GM19395 (cell line): Measurements from ENCODE around the gene SELENOV.

Source experiments
- ATAC-seq: cut with Tn5 transposase; IDR thresholded peaks from one replicate; pipeline ENCODE4 v1.9.1; 2021; ENCODE audit warnings: mild to moderate bottlenecking, moderate library complexity; ENCODE audit not compliant: unreplicated experiment

The SELENOV gene

DNA sequence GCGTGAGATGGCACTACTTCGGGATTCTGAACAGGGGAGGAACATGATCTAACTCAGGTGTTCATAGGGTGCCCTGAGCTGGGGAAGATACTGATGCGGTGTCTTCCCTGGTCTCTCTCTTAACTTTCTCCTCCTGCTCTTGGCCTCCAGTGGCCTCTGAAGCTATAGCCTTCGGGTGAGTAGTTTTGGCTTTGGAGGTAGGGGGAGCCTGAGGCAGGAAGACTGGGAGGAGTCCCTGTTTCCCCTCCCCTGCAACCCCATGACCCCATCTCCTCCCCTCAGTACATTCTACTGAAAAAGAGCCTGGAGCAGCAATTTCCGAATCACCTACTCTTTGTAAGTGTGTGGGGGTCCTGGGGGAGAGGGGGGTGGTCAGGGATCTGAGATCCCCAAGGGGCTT lies 3.5 kb downstream of the SELENOV start:
- no peak for ATAC-seq

DNA sequence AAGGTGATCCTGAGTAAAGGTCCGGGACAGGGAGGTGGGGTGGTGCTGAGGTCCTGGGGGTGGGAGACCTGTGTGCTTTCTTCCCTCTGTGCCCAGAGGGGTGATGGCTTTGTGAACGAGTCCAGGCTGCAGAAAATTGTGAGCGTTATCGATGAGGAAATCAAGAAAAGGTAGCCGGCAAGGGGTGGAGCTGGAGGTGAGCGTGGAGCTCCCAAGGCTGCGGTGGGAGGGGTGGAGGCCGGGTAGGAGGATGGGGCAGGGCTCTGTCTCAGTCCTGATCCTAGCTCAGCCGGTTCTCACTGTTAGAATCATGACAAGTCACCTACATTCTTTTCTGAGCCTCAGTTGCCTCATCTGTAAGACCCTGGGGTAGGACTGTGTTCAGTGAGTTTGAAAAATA lies 4.0 kb downstream of the SELENOV start:
- no peak for ATAC-seq

DNA sequence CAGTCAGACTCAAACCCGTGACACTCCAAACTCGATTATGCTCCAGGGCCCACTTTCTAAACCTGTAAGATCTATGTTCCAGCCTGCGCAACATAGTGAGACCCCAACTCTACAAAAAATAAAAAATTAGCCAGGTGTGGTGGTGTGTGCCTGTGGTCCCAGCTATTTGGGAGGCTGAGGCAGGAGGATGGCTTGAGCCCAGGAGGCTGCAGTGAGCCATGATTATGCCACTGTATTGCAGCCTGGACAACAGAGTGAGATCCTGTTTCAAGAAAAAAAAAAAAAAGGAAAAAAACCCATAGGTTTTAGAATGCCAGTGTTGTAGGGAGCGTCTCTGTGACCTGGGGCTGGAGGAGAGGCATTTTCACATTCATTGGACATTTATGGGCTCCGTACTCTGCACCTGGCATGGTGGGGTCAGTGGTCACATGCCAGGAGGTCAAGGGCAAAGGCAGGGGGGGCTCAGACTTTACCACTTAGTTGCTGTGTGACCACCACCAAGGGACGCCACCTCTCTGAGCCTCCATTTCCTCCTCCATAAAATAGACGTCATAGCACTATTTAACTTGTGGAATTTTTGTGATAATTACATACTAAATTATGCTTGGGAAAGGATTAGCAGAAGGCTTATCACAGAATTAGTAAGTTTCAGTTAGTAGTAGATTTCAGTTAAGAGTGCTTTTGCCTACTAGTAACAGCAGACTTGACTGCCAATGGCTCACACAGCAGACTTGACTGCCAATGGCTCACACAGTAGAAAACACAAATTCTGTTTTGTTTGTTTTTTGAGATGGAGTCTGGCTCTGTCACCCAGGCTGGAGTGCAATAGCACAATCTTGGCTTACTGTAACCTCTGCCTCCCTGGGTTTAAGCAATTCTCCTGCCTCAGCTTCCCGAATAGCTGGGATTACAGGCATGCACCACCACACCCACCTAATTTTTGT lies 5.9 kb downstream of the SELENOV start:
- no peak for ATAC-seq

DNA sequence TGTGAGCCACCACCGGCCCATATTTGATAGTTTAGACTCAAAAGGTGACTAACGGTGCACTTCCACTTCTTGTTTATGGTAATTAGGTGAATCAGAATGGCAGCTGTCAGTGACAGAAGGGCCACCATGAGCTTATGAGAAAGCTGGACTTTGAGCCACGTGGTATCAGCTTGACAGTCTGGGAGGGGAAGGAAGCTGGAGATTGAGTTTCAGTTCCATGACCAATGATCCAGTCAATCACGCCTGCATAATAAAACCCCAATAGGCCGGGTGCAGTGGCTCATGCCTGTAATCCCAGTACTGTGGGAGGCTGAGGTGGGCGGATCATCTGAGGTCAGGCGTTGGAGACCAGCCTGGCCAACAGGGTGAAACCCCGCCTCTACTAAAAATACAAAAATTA lies 9.6 kb downstream of the SELENOV start:
- ATAC-seq: no peak

DNA sequence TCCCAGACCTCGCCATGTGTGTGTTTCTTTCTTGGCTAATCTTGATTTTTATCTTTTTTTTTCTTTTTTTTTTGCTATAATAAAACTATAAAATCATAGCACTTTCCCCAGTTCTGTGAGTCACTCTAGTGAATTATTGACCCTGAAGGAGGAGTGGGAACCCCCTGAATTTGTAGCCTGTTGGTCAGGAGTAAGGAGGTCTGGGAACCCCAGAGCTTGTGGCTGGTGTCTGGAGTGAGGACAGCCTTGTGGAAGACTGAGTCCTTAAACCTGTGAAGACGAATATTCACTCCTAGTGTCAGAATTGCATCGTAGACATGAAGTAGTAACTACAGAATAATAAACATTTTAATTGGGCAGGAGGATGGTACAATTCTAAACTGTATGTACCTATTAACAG lies 10.3 kb downstream of the SELENOV start:
- no peak for ATAC-seq

DNA sequence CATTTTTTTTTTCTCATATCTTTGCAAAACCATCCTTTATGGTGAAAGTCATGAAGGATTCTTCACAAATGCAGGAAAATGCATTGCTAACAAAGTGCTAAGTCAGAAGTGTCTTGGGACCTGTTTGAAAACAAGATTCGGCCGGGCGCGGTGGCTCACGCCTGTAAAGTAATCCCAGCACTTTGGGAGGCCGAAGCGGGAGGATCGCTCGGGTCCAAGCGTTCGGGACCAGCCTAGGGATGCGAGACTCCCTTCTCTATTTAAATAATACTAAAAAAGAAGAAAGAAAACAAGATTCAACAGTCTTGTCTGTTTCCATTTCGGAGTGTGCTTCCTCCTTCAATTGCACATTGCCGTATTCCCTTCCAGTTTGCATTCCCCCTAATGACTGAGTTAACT lies 16.9 kb downstream of the SELENOV start:
- ATAC-seq: no peak

DNA sequence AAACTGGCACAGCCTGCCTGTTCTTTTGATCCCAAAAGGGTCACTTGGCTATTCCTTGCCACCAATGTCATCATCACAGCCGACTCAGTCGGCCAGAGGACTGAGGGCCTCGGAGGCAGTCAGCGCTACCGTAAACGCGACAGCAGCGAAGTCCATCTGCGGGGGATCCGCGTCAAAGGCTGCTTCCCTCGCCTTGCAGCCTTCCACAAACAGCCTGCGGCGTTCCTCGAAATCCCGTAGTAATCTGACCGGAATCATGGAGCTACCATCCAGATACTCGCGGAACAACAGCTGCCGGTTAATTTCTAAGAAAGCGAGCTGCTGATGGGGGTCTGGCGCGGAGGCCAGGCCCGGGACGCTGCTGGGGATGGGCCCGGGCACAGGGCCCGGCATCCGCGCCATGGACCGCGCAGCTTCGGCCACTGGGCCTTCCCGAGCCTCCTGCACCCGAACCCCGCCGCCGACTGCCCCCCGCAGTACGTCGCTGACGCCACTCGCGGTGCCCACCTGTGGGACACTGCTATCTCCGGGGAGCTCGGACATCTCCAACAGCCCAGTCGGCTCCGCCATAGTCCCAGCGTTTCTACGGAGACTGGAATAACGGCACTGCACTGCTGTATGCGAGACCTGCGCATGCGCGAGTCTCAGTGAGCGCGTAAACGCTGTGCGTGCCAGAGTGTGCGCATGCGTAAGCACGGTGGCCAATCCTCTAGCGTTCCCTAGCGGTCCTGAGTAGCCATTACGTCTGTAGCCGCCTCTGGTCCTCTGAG lies 17.5 kb downstream of the SELENOV start, which contains the start of gene EID2B:
EID2B (minus strand) TSS at position 620 of the 770 bp plus-strand sequence; CDS start at position 570, 50 bp downstream.
- ATAC-seq: peak; percentile 83

DNA sequence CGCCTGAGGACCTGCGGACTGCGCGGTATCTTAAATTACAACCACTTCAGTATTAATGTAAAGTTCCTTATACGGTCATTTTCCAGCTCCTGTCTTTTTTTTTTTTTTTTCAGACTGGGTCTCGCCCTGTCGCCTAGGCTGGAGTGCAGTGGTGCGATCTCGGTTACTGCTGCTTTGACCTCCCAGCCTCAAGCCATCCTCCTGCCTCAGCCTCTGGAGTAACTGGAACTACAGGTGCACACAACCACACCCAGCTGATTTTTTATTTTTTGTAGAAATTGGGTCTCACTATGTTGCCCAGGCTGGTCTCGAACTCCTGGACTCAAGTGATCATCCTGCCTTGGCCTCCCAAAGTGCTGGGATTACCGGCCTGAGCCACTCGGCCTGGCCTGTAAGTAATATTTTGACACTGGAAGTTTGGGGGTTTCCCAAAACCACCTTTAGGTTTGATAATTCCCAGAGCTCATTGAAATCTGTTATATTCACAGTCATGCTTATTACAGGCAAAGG lies 18.1 kb downstream of the SELENOV start:
- peak; percentile 13 for ATAC-seq

DNA sequence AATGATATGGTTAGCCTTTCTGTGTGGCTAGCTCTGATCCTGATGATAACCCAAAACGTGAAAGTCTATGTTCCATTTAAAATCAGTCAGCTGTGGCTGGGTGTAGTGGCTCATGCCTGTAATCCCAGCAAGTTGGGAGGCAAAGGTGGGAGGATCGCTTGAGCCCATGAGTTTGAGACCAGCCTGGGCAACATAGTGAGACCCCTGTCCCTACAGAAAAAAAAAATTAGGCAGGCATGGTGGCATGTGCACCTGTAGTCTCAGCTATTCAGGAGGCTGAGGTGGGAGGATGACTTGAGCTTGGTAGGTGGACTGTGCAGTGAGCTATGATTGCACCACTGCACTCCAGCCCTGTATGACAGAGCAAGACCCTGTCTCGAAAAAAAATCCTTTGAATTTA lies 18.9 kb downstream of the SELENOV start:
- no peak for ATAC-seq

DNA sequence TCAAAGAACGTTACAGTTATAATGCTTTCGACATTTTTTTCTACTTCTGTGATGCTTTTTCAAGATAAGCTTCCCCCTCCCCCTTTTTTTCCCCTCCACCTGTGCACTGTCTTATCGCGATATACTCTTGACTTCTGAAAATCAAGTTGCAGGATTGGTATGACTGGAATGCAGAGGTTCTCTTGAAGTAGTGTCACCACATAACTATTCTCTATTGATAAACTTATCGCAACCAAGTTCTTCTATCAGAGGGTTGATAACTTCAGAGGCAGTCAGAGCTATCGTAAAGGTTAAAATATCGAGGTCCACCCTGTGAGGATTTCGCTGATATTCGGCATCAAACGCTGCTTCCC lies 24.2 kb downstream of the SELENOV start:
- ATAC-seq: no peak

DNA sequence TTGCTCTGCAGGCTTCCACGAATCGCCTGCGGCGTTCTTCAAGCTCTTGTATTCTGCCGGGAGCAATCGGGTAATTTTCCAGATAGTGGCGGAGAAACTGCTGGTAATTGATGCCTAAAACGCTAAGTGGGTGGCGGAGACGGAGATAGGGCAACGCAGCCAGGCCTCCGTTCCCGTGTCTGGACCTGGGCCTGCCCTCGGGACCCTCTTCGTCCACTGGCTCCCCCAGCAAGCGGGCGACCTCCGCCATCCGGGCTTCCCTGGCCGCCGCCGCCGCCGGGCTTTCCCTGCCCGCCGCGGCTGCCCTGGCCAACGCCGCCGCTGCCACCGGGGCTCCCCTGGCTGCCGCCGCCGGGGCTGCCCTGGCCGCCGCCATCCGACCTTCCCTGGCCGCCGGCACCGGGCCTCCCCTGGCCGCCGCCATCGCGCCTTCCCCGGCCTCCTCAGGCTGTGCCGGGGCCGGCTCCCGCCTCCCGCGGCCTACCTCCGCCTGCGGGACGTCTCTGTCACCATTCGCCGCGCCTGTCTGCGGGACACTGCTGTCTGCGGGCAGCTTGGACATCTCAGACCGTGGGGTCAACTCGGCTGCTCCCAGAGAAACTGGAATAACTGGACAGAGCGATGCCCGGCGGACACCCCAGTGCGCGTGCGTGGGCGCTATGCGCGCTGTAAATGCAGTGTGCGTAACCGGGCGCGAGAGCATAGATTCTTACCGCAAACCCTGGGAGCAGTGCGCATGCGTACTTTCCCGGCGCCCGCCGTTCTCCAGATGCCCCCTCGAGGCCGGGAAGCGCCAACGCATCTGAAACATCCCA lies 24.8 kb downstream of the SELENOV start, which contains the start of gene EID2:
EID2 (minus strand) TSS at position 644 of the 815 bp plus-strand sequence; CDS start at position 562, 82 bp downstream.
- ATAC-seq: peak; percentile 86

DNA sequence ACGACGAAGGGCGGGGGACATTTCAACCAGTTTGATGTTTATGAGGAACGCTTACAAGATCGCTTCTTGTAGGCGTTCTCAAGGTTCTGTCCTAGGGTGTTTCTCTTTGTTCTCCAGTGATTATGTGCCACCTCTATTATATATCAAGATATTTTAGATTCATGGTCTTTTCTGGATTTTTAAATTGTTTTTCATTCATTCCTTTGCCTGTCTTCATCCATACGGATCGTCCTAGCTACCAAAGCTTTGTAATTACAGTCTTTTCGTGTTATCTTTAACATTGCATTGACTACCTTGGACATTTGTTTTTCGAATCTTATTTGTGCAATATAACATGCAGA lies 25.4 kb downstream of the SELENOV start:
- no peak for ATAC-seq

DNA sequence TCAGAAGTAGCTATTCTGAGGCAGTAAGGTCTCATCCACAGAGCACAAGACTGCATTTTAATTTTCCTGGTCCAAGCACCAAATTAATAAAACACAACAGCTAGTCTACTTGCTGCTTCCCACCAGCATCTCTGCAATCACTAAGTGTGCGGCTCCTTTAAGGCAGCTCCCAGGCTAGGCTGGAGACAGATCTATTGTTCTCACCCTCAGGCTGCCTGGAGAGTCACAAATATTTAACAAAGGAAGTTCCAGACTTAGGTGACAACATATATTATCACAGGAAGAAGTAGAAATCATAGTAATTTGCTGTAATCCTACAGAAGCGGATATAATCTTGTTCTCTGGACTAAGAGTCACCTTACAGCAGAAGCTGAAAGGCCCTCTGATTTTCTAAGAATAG lies 27.3 kb downstream of the SELENOV start:
- no peak for ATAC-seq

DNA sequence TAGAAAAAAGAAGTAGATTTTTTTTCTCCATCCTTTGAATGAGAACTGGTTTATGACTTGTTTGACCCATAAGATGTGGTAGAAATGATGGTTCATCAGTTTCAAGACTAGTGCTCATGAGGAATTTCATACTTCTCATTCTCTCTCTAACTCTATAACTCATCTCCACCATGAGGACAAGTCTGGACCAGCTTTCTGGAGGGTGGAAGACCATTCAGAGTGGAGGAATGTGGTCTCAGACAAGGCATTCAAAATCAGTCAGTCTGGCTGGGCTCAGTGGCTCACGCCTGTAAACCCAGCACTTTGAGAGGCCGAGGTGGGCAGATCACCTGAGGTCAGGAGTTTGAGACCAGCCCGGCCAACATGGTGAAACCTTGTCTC lies 28.5 kb downstream of the SELENOV start:
- no peak for ATAC-seq

DNA sequence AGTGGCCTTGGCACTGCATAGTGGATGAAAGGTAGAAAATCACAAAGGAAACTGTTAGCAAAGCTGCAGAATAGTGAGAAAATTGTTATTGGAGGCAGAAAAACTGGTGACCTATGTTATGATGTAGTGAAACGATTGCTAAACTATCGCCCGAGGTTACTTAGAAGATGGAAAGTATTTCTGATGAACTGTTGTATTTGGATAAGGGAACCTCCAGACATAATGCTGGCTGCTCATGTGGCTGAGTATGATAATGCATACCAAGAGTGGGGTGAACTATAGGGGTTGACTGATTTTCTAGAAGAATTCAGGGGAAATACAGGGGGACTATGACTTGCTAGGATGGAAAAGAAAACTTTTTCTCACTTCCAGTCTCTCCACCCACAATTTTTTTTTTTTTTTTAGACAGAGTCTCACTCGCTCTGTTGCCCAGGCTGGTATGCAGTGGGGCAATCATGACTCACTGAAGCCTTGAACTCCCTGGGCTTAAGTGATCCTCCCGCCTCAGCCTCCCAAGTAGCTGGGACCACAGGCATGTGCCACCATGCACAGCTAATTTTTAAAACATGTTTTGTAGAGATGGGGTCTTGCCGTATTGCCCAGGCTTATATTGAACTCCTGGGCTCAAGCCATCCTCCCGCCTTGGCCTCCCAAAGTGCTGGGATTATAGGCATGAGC lies 29.4 kb downstream of the SELENOV start:
- no peak for ATAC-seq

DNA sequence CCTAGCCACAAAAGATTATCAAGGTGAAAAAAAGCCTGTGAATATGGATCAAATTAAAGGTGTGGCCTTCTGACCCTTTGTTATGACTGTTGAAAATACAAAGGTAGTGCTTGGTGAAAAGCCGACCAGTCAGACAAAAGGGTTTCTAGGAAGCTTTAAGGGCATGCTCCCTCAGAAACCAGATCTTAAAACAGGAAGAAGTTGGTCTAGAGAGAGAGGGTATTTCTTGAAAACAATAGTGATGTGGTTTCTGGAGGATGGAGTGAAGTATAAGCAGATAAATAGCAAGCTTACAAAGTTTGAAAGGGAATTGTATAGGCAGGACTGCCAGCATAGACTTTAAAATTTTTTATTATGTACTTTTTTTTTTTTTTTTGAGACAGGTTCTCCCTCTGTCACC lies 30.0 kb downstream of the SELENOV start:
- no peak for ATAC-seq

DNA sequence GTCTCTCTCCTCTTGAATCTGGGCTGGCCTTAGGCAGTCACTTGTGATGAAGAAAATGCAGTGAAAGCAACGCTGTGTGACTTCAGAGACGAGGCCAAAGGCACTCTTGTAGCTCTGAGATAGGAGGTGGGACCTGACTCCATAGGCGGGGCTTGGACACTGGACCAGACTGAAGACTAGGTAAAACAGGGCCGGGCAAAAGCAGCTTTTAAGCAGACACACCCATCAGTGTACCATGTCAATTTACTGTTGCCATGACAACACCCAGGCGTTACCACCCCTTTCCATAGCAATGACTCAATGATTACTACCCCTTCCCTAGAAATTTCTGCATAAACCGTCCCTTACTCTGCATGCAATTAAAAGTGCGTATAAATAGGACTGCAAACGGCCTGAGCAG lies 31.7 kb downstream of the SELENOV start:
- no peak for ATAC-seq

DNA sequence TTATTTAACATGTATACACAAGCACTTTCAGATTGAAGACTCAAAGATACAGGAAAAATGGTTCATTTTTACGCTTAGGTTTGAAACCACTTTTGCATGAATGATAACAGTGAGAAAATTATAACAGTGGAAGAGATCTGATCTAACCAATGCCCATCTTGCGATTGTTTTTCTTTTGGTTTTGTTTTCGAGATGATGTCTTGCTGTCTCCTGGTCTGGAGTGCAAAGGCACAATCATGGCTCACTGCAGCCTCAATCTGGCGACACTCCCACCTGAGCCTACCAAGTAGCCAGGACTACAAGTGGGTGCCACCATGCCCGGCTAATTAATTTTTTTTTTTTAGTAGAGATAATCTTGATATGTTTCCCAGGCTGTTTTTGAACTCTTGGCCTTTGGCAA lies 35.3 kb downstream of the SELENOV start:
- no peak for ATAC-seq

DNA sequence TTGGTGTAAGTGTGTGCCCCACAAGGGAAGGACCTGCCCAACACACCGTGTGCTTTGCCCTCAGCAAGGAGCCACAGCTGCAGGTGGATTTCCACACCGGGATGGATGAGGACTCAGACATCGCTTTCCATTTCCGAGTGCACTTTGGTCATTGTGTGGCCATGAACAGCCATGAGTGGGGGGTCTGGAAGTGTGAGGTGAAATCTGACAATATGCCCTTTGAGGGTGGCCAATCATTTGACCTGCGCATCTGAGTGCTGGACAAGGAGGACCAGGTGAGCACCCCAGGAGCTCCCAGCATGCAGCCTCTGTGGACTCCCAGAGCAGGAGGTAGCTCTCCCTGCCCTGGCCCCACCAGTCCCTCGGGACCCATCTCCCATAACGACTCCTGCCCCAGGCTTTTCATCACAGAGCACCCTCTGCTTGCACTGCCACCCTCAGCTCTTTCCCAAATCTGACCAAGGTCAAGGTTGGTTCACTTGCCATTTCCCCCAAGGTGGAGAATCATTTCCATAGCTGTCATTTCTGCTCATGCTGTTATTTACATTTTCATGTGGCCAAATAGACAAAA lies 38.2 kb downstream of the SELENOV start:
- no peak for ATAC-seq

DNA sequence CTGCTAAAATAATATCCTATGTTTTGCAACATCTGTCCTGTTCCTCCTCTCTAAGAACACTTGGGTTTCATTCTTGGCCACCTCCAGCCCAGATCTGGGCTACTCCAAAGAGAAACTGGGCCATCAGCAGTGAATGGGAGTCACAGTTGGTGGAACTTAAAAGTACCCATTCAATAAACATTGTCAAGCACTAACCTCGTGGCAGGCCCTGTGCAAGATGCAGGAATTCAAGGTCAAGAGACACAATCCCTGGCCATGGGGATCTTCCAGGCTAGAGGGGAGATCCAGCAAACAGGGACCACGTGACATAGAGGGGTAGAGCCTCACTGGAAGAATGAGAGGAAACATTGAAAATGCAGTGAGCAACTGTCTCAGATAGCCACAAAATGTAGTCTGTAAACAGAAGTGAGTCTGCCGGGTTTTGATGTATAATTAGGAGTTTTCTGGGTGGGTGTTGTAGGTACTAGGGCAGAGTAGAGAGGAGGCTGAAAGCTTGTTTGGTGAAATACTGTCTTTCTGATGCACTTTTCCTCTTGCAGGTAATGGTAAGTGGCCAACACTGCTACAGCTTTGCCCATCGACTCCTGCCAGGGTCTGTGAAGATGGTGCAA lies 39.9 kb downstream of the SELENOV start:
- ATAC-seq: no peak
